Measurements from ENCODE around the gene SLC9A8.
"Not testable (repeated sequence)": the region's sequence is repeated elsewhere in the genome, so short reads cannot be mapped to it uniquely, and the experiment has no call there.

Gene SLC9A8, protein sequence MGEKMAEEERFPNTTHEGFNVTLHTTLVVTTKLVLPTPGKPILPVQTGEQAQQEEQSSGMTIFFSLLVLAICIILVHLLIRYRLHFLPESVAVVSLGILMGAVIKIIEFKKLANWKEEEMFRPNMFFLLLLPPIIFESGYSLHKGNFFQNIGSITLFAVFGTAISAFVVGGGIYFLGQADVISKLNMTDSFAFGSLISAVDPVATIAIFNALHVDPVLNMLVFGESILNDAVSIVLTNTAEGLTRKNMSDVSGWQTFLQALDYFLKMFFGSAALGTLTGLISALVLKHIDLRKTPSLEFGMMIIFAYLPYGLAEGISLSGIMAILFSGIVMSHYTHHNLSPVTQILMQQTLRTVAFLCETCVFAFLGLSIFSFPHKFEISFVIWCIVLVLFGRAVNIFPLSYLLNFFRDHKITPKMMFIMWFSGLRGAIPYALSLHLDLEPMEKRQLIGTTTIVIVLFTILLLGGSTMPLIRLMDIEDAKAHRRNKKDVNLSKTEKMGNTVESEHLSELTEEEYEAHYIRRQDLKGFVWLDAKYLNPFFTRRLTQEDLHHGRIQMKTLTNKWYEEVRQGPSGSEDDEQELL

DNA sequence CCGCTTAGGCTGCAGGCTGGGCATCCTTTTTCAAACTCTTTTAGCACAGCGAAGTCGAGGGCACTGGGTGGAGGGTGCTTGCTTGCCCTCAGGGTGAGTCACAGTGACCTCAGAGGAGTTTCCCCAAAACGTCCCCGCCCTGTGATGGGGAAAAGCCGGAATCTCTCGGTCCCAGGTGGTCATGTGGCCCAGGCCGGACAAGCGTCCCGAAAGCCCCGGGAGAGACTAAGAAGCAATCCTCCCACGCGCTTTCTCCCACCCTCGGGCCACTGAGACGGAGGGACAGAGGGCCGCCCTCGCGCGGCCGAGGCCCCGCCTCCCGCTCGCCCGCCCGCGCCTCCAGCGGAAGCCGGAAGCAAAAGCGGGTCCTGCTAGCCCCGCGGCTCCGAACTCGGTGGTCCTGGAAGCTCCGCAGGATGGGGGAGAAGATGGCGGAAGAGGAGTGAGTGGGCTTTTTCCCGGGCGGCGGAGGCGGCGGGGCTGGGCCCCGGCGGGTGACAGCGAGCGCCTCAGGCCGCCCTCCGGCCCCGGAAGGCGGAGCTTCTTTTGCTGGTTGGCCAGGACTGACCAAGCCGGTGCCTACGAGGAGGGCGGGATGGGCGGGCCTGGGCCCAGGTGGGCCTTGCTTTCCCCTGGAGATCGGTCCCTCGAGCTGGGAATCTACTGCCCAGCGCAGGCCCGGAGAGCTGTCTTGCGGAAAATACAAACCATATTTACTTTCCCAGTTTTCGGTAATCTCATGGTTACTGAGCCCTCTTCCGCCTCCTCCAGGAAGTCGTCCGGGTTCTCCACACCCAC, at the start of gene SLC9A8:
Gene SLC9A8, plus strand, starts transcription at position 322 of the 798 bp plus-strand sequence. Its CDS starts 95 bp downstream, at position 417.
- DNase-seq (ENCODE audit: low read depth): no peak

DNA sequence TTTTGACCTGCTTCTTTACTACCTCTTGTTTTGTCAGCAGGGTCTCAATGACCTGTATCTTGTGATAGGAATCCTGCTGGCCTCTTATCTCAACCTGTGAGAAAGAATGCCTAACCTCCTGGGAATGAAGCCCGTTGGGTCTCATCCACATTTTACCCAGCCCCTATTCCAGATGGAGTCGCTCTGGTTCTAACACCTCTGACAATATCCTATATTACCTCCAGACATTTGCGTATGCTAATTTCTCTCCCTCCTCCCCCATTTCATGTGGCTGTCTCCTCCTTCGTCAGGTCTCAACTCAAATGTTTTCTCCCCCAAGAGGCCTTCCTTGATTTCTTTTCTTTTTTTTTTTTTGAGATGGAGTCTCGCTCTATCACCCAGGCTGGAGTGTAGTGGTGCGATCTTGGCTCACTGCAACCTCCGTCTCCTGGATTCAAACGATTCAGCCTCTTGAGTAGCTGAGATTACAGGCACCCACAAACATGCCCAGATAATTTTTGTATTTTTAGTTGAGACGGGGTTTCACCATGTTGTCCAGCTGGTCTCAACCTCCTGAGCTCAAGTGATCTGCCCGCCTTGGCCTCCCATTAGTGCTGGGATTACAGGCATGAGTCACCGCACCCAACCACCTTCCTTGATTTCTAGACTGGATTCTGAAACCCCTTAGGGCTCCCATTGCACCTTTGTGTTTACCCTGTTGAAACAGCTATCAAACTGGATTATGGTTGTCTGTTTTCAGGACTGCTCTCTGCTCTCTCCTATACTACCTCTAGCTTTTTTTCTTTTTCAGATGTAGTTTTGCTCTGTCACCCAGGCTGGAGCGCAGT, 49.5 kb upstream of the SLC9A8 start:
- DNase-seq (ENCODE audit: low read depth): no peak

DNA sequence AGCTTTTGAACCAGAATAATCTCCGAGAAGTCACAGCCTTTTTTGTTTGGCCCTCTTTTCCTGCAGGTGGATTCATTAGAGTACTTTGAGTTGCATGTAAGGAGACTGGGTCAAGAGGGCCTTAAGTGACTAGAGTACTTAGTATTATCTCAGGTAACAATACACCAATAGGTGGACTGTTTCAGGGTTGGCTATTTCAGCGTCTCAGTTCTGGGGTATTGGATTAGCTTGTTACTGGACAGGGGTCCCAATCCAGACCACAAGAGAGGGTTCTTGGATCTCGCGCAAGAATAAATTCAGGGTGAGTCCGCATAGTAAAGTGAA, 47.3 kb upstream of the SLC9A8 start:
- DNase-seq (ENCODE audit: low read depth): no peak

DNA sequence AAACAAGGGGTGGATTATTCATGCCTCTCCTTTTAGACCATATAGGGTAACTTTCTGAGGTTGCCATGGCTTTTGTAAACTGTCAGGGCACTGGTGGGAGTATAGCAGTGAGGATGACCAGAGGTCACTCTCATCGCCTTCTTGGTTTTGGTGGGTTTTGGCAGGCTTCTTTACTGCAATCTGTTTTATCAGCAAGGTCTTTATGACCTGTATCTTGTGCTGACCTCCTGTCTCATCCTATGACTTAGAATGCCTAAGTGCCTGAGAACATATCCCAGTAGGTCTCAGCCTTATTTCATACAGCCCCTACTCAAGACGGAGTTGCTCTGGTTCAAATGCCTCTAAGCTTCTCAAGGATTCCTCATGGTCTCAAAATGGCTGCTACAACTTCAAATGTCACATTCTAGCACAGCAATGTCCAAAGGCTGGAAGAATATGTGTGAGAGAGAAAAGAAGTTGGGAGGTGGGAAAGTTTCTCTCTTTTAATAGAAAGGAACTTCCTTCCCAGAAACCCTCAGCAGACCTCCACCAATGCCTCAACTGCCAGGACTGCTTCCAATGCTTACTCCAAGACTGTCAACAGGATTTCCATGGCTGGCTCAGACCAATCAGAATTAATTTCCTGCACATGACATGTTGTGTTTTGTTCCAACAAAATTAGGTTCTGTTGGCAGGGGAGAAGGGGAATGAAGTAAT, 46.6 kb upstream of the SLC9A8 start:
- no peak for DNase-seq (ENCODE audit: low read depth)

DNA sequence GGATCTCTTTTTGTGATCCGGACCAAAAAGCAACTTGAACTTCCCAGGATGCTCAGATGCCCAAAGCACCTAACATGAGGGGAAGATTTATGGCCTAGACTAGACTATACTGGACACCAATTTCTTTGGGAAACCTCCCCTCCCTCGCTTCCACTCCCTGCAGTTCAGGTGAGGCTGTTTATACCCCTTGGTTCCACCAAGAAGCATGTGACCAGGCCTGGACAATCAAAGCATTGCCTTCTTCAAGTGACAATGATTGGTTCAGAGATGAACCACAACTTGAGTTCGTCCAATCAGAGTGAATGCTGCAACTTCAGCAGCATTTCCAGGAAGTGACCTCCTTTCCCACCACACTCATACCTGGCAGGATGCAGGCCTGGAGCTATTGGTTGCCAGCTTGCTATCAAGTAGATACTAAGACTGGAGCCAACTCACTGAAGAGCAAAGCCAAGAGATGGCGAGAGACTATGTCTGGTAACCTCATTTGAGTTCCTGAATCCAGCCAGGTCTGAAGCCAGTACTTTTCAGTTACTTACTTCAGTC, 45.6 kb upstream of the SLC9A8 start:
- DNase-seq (ENCODE audit: low read depth): no peak

DNA sequence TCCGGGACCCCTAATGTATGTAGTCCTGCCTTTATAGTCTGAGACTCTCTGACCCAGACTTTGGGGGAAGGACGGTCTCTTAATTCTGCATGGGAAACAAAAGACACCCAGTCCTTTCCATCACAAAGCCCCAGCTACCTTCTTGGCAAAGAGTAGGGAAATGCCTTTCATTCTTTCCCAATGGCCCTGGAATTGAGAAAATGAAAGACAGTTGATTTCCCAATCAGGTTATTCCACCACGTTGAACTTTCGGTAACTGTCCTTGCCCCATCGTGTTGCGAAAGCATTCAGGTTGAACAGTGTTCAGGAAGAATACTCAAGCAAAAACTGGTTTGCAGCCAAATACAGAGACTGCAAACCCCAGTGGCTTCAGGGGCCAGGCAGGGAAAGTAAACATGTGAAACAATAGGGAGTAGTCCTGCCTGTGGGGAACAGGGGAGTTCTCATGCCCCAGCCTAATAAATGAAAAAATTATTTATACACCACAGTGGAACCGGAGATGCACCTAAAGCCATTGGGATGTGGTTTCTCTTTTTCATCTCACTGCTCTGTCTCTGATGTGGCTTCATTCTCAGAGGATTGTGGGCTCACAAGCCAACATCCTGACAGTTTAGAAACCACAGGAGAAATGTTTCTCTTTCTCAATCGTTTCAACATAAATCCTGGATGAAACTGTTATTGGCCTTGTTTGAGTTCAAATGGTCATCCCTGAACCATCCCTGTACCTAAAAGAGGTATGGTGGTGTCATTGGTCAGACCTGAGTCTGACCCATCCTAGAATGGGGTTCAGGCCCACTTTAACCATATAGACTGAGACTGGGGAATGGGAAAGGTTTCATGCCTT, 44.2 kb upstream of the SLC9A8 start:
- peak; percentile 83 for DNase-seq (ENCODE audit: low read depth)

DNA sequence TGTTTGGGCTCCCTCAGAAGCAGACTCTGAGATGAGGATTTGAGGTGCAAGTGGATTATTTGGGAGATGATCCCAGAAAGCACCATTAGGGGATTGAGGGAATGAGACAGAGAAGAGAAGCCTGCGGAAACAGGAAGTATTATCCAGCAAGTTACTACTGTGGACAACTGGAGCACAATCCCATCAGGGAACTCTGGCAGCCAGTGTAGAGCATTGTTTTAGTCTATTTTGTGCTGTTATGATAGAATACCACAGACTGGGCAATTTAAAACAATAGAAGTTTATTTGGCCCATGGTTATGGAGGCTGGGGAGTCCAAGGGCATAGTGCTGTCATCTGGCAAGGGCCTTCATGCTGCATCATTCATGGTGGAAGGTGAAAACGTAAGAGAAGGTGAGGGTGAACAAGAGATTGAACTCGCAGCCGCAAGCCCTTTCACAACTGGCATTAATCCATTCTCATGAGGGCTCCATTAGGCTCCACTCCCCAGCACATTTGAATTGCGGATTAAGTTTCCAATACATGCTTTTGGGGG, 43.5 kb upstream of the SLC9A8 start:
- no peak for DNase-seq (ENCODE audit: low read depth)

DNA sequence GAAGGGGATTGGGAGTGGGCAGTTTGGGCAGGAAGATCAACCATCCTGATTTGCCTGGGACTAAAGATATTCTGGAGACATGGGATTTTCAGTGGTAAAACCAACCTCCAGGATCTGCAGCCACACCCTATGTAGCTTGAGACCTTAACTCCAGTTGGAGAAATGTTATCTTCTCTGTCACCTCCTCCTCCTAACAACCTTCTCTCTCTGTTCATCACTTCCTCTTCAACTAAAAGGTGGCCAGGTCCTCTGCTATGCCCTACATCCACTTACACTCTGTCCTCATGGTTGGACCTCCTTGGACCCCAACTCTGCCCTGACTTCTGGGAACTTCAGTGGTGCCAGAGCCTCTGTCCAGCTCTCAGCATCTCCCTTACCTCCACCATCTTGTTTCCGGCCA, 42.0 kb upstream of the SLC9A8 start:
- no peak for DNase-seq (ENCODE audit: low read depth)

DNA sequence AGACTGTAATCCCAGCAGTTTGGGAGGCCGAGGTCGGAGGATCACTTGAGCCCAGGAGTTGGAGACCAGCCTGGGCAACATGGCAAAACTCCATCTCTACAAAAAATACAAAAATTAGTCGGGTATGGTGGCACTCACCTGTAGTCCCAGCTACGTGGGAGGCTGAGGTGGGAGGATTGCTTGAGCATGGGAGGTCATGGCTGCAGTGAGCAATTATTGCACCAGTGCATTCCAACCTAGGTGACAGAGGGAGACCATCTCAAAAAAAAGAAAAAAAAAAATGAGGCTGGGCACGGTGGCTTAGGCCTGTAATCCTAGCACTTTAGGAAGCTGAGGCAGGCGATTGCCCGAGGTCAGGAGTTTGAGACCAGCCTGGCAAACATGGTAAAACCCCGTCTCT, 38.4 kb upstream of the SLC9A8 start:
- not testable (repeated sequence) for DNase-seq (ENCODE audit: low read depth)

DNA sequence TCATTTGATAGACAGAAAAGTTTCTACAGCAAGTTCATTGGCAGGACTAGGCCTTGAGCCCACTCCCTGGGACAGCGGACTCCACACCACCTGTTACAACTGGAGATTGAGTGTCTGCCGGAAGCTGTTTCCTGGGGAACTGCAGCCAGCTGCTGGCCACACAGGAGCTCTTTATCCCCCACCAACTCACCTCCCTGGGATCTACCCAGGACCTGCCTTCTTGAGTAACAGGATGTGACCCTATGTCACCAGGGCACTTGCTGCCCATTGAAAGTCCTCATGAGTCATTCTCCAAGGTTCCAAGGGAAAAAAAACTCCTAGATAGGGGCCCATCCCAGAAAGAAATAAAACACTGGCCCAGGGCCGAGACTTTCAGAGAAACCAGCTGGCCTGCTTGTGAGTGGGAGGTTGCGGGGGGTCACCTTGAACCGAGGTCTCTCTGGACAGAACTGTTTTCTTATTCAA, 37.4 kb upstream of the SLC9A8 start:
- DNase-seq (ENCODE audit: low read depth): no peak

DNA sequence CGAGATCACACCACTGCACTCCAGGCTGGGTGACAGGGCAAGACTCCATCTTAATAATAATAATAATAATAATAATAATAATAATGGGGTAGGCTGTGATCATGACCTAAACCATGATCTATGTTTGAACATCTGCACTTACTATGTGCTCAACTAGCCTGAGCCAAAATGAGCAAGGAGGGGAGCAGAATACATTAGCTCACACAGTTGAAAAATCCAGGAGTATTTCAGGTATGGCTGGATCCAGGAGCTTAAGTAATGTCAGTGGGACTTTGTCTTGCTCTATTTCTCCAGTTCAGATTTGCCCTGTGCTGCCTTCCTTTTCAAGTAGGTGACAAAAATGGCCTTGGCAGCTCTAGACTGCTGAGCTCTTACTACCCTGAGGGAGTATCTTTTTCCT, 32.7 kb upstream of the SLC9A8 start:
- no peak for DNase-seq (ENCODE audit: low read depth)

DNA sequence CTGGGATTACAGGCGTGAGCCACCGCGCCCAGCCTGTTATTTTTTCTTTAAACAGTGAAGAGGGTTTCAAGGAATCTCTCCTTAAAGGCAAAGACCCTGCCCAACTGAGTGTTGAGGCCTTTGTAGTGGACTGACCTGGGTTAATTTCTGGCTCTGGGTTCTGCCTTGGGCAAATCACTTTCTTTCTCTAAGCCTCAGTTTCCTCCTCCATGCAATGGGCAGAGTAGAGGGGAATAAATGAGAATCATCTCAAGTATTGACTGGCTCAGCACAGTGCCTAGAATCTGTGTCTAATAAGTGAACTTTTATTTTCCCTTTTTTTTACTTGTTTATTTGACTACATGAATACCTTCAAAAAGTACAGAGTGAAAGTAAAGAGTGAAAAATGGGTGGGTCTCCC, 31.0 kb upstream of the SLC9A8 start:
- no peak for DNase-seq (ENCODE audit: low read depth)

DNA sequence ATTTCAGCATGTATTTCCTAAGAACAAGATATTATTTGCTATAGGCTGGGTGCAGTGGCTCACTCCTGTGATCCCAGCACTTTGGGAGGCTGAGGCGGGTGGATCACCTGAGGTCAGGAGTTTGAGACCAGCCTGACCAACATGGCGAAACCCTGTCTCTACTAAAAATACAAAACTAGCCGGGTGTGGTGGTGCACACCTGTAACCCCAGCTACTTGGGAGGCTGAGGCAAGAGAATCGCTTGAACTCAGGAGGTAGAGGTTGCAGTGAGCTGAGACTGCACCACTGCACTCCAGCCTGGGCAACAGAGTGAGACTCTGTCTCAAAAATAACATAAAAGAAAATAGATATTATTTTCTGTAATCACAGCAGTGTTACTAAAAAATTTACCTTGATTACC, 30.2 kb upstream of the SLC9A8 start:
- DNase-seq (ENCODE audit: low read depth): not testable (repeated sequence)

DNA sequence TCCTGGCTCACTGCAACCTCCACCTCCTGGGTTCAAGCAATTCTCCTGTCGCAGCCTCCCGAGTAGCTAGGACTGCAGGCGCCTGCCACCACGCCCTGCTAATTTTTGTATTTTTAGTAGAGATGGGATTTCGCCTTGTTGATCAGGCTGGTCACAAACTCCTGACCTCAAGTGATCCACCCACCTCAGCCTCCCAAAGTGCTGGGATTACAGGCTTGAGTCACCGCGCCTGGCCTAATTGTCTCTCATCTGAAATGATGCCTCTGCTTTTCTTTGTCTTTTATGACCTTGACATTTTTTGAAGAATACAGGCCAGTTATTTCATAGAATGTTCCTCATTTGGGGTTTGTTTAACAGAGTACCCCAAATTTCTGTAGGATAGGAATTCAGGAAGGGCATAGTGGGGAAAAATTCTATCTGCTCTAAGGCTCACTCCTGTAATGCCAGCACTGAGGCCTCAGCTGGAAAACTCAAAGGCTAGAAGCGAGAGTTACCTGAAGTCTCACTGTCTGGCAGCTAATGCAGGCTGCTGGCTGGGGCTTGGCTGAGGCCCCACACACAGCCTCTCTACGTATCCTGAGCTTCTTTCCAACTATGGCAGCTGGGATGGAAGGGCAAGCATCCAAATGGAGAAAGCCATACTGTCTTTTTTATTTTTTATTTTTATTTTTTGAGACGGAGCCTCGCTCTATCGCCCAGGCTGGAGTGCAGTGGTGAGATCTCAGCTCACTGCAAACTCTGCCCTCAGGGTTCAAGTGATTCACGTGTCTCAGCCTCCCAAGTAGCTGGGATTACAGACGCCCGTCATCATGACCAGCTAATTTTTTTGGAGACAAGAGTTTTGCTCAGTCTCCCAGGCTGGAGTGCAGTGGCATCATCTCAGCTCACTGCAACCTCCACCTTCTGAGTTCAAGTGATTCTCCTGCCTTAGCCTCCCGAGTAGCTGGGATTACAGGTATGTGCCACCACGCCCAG, 29.3 kb upstream of the SLC9A8 start:
- DNase-seq (ENCODE audit: low read depth): not testable (repeated sequence)

DNA sequence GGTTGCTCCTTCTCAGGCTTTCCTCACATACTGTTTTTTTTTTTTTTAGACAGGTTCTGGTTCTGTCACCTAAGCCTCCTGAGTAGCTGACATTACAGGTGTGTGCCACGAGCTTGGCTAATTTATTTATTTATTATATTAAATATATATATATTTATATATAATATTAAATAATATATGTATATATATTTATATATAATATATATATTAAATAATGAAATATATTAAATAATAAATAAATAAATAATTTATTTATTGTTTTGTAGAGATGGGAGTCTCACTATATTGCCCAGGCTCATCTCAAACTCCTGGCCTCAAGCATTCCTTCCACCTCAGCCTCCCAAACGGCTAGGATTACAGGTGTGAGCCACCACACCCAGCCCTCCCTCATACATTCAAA, 28.3 kb upstream of the SLC9A8 start:
- no peak for DNase-seq (ENCODE audit: low read depth)

DNA sequence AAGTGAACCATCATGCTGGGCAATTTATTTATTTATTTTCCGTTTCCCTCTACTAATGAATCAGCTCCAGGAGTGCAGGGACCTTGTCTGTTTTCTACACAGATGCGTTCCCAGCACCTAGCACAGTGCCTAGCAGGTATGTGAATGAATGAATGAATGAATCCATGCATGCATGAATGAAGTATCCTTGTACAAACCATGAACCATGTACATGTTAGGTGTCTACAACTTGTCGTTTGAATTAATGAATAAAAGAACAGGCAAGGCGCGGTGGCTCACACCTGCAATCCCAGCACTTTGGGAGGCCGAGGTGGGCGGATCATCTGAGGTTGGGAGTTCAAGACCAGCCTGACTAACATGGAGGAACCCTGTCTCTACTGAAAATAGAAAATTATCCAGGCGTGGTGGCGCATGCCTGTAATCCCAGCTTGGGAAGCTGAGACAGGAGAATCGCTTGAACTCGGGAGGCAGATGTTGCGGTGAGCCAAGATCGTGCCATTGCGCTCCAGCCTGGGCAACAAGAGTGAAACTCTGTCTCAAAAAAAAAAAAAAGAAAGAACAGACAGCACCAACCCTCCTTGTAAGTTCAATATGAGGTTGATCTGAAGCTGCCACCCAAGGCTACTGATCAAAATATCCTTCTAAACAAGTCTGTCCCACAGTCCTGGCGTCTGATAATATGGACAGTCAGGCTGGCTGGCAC, 27.3 kb upstream of the SLC9A8 start:
- DNase-seq (ENCODE audit: low read depth): no peak

DNA sequence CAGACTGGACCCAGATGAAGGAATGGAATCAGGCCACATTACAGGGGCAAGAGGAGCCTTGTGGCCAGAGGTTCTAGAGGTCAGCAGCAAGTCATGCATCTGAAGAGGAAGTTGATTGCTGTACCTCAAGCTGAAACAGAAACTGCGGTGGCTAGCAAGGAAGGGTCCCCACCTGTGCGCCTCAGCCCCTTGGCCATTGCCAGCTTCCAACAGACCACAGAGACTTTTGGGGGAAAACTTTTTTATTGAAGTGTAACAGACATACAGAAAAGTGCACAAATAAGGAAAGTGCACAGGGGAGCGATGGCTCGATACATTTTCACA, 26.8 kb upstream of the SLC9A8 start:
- no peak for DNase-seq (ENCODE audit: low read depth)

DNA sequence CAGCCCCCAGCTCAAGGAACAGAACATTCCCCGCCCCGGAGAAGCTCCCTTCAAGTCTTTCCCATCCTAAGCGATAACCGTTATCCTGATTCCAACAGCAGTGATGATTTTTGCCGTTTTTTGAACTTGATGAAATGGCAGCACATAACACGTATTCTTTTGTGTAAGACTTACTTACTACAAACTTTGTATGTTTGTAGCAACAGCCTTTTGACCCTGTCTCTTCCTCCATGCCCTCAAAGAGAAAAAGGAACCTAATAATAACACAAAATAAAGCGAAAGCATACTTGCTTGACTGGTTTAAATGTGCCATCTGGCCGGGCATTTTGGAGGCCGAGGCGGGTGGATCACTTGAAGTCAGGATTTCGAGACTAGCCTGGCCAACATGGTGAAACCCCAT, 26.4 kb upstream of the SLC9A8 start:
- DNase-seq (ENCODE audit: low read depth): no peak

All from GM04503 (cell line).